GM03348 (cell line): ENCODE results near the gene CES3.
"Not testable (repeated sequence)": the region's sequence is repeated elsewhere in the genome, so short reads cannot be mapped to it uniquely, and the experiment has no call there.

Experiments
- DNase-seq: peaks from one replicate; pipeline ENCODE4 v3.0.0; 2012; ENCODE audit warnings: low spot score

CES3 gene

GRCh38 chr16:66946541-66946940 lies 14.5 kb upstream of the CES3 start:
- DNase-seq: no peak

GRCh38 chr16:66946974-66947301 lies 14.1 kb upstream of the CES3 start:
- no peak for DNase-seq

GRCh38 chr16:66947302-66948065 lies 13.6 kb upstream of the CES3 start:
- peak; percentile 93 for DNase-seq

GRCh38 chr16:66948134-66948836 lies 12.8 kb upstream of the CES3 start:
- DNase-seq: peak; percentile 44

GRCh38 chr16:66948837-66949225 lies 12.2 kb upstream of the CES3 start:
- DNase-seq: no peak

- no peak for DNase-seq
Observed at GRCh38 chr16:66949472-66949871, 11.6 kb upstream of the CES3 start.

GRCh38 chr16:66950437-66950836 lies 10.6 kb upstream of the CES3 start:
- no peak for DNase-seq

- DNase-seq: no peak
Observed at GRCh38 chr16:66950971-66951790, 9.9 kb upstream of the CES3 start.

- DNase-seq: no peak
Observed at GRCh38 chr16:66952430-66953110, 8.5 kb upstream of the CES3 start.

- DNase-seq: no peak
Observed at GRCh38 chr16:66953462-66954096, 7.5 kb upstream of the CES3 start.

- DNase-seq: peak; percentile 87
Observed at GRCh38 chr16:66954097-66954659, 6.9 kb upstream of the CES3 start.

GRCh38 chr16:66955363-66956153 lies 5.5 kb upstream of the CES3 start:
- not testable (repeated sequence) for DNase-seq

- not testable (repeated sequence) for DNase-seq
Observed at GRCh38 chr16:66956154-66956457, 5.0 kb upstream of the CES3 start.

GRCh38 chr16:66958857-66959703 lies 2.0 kb upstream of the CES3 start:
- DNase-seq: no peak

- no peak for DNase-seq
Observed at GRCh38 chr16:66959704-66960161, 1.3 kb upstream of the CES3 start.

GRCh38 chr16:66960270-66960669 lies 796 bp upstream of the CES3 start:
- DNase-seq: no peak

- no peak for DNase-seq
Observed at GRCh38 chr16:66961914-66962313, 848 bp downstream of the CES3 start.

- no peak for DNase-seq
Observed at GRCh38 chr16:66964049-66964448, 3.0 kb downstream of the CES3 start.

GRCh38 chr16:66968847-66969246 lies 7.8 kb downstream of the CES3 start:
- DNase-seq: no peak
